GM18867 (cell line): ENCODE results near the gene EMID1.
"Not testable (repeated sequence)": the region's sequence is repeated elsewhere in the genome, so short reads cannot be mapped to it uniquely, and the experiment has no call there.

Experiments used
- ATAC-seq: cut with Tn5 transposase; IDR thresholded peaks from one replicate; pipeline ENCODE4 v1.9.1; 2021; ENCODE audit warnings: mild to moderate bottlenecking, moderate library complexity; ENCODE audit not compliant: unreplicated experiment

Gene EMID1

GRCh38 chr22:29209624-29209929 lies 3.9 kb downstream of the EMID1 start:
- no peak for ATAC-seq

GRCh38 chr22:29211066-29211465 lies 5.4 kb downstream of the EMID1 start:
- ATAC-seq: no peak

GRCh38 chr22:29211466-29211865 lies 5.8 kb downstream of the EMID1 start:
- ATAC-seq: no peak

- ATAC-seq: no peak
Observed at GRCh38 chr22:29212743-29213142, 7.0 kb downstream of the EMID1 start.

- ATAC-seq: no peak
Observed at GRCh38 chr22:29213493-29213892, 7.8 kb downstream of the EMID1 start.

- no peak for ATAC-seq
Observed at GRCh38 chr22:29214232-29214631, 8.5 kb downstream of the EMID1 start.

GRCh38 chr22:29215012-29215860 lies 9.5 kb downstream of the EMID1 start:
- no peak for ATAC-seq

- ATAC-seq: no peak
Observed at GRCh38 chr22:29216011-29216872, 10.5 kb downstream of the EMID1 start.

GRCh38 chr22:29216873-29217666 lies 11.4 kb downstream of the EMID1 start:
- ATAC-seq: no peak

GRCh38 chr22:29217827-29218757 lies 12.4 kb downstream of the EMID1 start:
- ATAC-seq: no peak

GRCh38 chr22:29218758-29219408 lies 13.2 kb downstream of the EMID1 start:
- ATAC-seq: no peak

- ATAC-seq: not testable (repeated sequence)
Observed at GRCh38 chr22:29219409-29219782, 13.7 kb downstream of the EMID1 start.

GRCh38 chr22:29219881-29220670 lies 14.4 kb downstream of the EMID1 start:
- ATAC-seq: no peak

- no peak for ATAC-seq
Observed at GRCh38 chr22:29224121-29224858, 18.6 kb downstream of the EMID1 start.

- no peak for ATAC-seq
Observed at GRCh38 chr22:29224859-29225410, 19.2 kb downstream of the EMID1 start.

- no peak for ATAC-seq
Observed at GRCh38 chr22:29225422-29226090, 19.9 kb downstream of the EMID1 start.

GRCh38 chr22:29226351-29226981 lies 20.8 kb downstream of the EMID1 start:
- ATAC-seq: no peak
